ENCODE data around the gene PRM1. TPM values are rescaled to one million over a fixed set of nuclear protein-coding genes. Genes with fewer than 3 reads are reported as not detected.

The PRM1 gene
- total RNA-seq, 2 experiments from 2014 or later, result not detected

- no peak for TF ChIP-seq EZH2phosphoT487 (IDR thresholded peaks at IDR 0.05; ENCODE audit: borderline replicate concordance, low read depth, low read length)
- TF ChIP-seq, protein P1, sequence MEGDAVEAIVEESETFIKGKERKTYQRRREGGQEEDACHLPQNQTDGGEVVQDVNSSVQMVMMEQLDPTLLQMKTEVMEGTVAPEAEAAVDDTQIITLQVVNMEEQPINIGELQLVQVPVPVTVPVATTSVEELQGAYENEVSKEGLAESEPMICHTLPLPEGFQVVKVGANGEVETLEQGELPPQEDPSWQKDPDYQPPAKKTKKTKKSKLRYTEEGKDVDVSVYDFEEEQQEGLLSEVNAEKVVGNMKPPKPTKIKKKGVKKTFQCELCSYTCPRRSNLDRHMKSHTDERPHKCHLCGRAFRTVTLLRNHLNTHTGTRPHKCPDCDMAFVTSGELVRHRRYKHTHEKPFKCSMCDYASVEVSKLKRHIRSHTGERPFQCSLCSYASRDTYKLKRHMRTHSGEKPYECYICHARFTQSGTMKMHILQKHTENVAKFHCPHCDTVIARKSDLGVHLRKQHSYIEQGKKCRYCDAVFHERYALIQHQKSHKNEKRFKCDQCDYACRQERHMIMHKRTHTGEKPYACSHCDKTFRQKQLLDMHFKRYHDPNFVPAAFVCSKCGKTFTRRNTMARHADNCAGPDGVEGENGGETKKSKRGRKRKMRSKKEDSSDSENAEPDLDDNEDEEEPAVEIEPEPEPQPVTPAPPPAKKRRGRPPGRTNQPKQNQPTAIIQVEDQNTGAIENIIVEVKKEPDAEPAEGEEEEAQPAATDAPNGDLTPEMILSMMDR (conservative IDR thresholded peaks at IDR 0.05; ENCODE audit: low read length), result no peak
- H2AFZ ChIP-seq (ENCODE audit: low read length), result no peak overlapping the region
- no peaks in the 10 kb centered on the region for H4K20me1 ChIP-seq (ENCODE audit: insufficient read depth, low read length)
- no peak overlapping the region for H3K4me3 ChIP-seq (ENCODE audit: low read depth, low read length, poor library complexity, severe bottlenecking)
- no peak for DNase-seq (ENCODE audit: low spot score)
- no TSS peak for BruUV-seq (replicated peaks)
- POLR2A ChIA-PET, result interaction anchor here (0.6 kb wide), 1 partner anchor 468 kb away, joined by 3 read pairs; no protein-coding TSS in a partner anchor
- no peak overlapping the region for H3K4me2 ChIP-seq (ENCODE audit: low read length)
- H3K36me3 ChIP-seq (ENCODE audit: insufficient read depth, low read length), result no peaks in the 10 kb centered on the region; the same call in 1 of the 2 replicates
- intact Hi-C loops (cut with micrococcal nuclease; ENCODE audit: unreplicated experiment), result no loop called here
- H3K27ac ChIP-seq (ENCODE audit: low read depth, low read length, poor library complexity, severe bottlenecking), result no peak overlapping the region
- CTCF ChIA-PET (ENCODE audit: unreplicated experiment), result no interaction called here
- H3K4me1 ChIP-seq (ENCODE audit: insufficient read depth, low read length, poor library complexity, severe bottlenecking), result peaks cover 78% of the 10 kb centered on the region
- no peaks in the 10 kb centered on the region for H3K9me2 ChIP-seq (ENCODE audit: insufficient read depth, low read length)
- no peaks in the 10 kb centered on the region for H3K79me2 ChIP-seq (ENCODE audit: insufficient read depth, low read depth, low read length)
- H3K9me3 ChIP-seq (ENCODE audit: low read length), result peaks cover 16% of the 10 kb centered on the region
Measured at GRCh38 chr16:11306381-11306780, 25.3 kb upstream of the PRM1 start.

DNA sequence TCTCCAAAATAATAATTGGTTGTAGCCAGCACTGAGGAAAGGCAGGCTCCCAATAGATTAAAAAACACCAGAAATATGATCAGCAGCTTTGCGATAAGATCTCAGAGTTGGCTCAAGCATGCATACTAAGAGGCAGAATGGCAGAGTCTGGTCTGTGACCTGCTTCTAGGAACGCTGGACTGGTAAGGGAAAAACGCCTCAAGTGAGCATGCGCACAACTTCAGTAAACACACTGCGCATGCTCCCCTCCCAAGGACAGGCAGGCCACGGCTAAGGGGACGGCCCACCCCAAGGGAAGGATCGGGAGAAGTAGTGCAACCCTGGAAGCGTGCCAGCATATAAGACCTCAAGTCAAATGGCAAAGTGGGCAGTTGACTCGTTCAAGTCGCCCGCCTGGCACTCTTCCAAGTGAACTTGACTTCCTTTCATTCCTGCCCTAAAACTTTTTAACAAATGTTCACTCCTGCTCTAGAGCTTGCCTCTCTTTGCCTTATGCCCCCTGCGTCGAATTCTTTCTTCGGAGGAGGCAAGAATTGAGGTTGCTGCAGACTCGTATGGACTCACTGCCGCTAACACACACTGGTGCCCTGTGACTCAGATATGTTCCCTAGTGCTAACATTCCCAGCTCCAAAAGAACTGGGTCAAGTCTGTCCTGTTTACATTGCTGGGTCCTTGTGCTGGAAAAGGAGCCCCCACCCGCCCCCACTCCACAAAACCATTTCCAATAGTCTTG lies 22.4 kb upstream of the PRM1 start:
- Histone ChIP-seq H3K36me3 (ENCODE audit: insufficient read depth, low read length) (no peaks in the 10 kb centered on the region; the same call in 1 of the 2 replicates), H3K27ac (ENCODE audit: low read depth, low read length, poor library complexity, severe bottlenecking) (peak overlapping the region; percentile 18), H4K20me1 (ENCODE audit: insufficient read depth, low read length) (no peaks in the 10 kb centered on the region), H3K79me2 (ENCODE audit: insufficient read depth, low read depth, low read length) (no peaks in the 10 kb centered on the region), H3K9me3 (ENCODE audit: low read length) (peaks cover 16% of the 10 kb centered on the region), H2AFZ (ENCODE audit: low read length) (peak overlapping the region; percentile 17; the same call in 1 of the 2 replicates), H3K9me2 (ENCODE audit: insufficient read depth, low read length) (no peaks in the 10 kb centered on the region), H3K4me2 (ENCODE audit: low read length) (peak overlapping the region; percentile 16; the same call in 1 of the 2 replicates), H3K4me1 (ENCODE audit: insufficient read depth, low read length, poor library complexity, severe bottlenecking) (peaks cover 79% of the 10 kb centered on the region), H3K4me3 (ENCODE audit: low read depth, low read length, poor library complexity, severe bottlenecking) (no peak overlapping the region)
- ChIA-PET POLR2A (interaction anchor here (0.7 kb wide), 1 partner anchor 10 kb away, joined by 4 read pairs; no protein-coding TSS in a partner anchor), CTCF (ENCODE audit: unreplicated experiment) (no interaction called here)
- intact Hi-C loops (cut with micrococcal nuclease; ENCODE audit: unreplicated experiment), result no loop called here
- no peak for TF ChIP-seq EZH2phosphoT487 (IDR thresholded peaks at IDR 0.05; ENCODE audit: borderline replicate concordance, low read depth, low read length)
- TF ChIP-seq, protein P1 (conservative IDR thresholded peaks at IDR 0.05; ENCODE audit: low read length), result no peak
- BruUV-seq (replicated peaks), result no TSS peak
- no peak for DNase-seq (ENCODE audit: low spot score)

- no peak for DNase-seq (ENCODE audit: low spot score)
- TF ChIP-seq, protein P1 (conservative IDR thresholded peaks at IDR 0.05; ENCODE audit: low read length), result no peak
- TF ChIP-seq EZH2phosphoT487 (IDR thresholded peaks at IDR 0.05; ENCODE audit: borderline replicate concordance, low read depth, low read length), result no peak
Measured at GRCh38 chr16:11302977-11303376, 21.8 kb upstream of the PRM1 start.

More at GRCh38 chr16:11302977-11303376, 21.8 kb upstream of the PRM1 start:
- peak overlapping the region; percentile 17; the same call in 1 of the 2 replicates for H2AFZ ChIP-seq (ENCODE audit: low read length)
- H3K4me3 ChIP-seq (ENCODE audit: low read depth, low read length, poor library complexity, severe bottlenecking), result no peak overlapping the region
- peak overlapping the region; percentile 18 for H3K27ac ChIP-seq (ENCODE audit: low read depth, low read length, poor library complexity, severe bottlenecking)
- ChIA-PET POLR2A (no interaction called here), CTCF (ENCODE audit: unreplicated experiment) (no interaction called here)
- no peaks in the 10 kb centered on the region for H4K20me1 ChIP-seq (ENCODE audit: insufficient read depth, low read length)
- H3K4me2 ChIP-seq (ENCODE audit: low read length), result peak overlapping the region; percentile 16; the same call in 1 of the 2 replicates
- no peaks in the 10 kb centered on the region for H3K79me2 ChIP-seq (ENCODE audit: insufficient read depth, low read depth, low read length)
- H3K4me1 ChIP-seq (ENCODE audit: insufficient read depth, low read length, poor library complexity, severe bottlenecking), result peaks cover 79% of the 10 kb centered on the region
- no TSS peak for BruUV-seq (replicated peaks)
- intact Hi-C loops (cut with micrococcal nuclease; ENCODE audit: unreplicated experiment), result no loop called here
- H3K9me3 ChIP-seq (ENCODE audit: low read length), result peaks cover 11% of the 10 kb centered on the region
- H3K36me3 ChIP-seq (ENCODE audit: insufficient read depth, low read length), result no peaks in the 10 kb centered on the region; the same call in 1 of the 2 replicates
- no peaks in the 10 kb centered on the region for H3K9me2 ChIP-seq (ENCODE audit: insufficient read depth, low read length)

All from OCI-LY7 (cell line).